ENCODE data around the gene RNF130.

RNF130 gene

GRCh38 chr5:180046656-180047055, 24.9 kb downstream of the RNF130 start:
- Histone ChIP-seq H3K36me3 (ENCODE audit: insufficient read depth) (no peaks in the 10 kb centered on the region), H3K79me2 (ENCODE audit: insufficient read depth, low read depth) (no peaks in the 10 kb centered on the region)

GRCh38 chr5:180045889-180046499, 25.6 kb downstream of the RNF130 start:
- Histone ChIP-seq H3K9ac (no peak overlapping the region), H2AFZ (ENCODE audit: low read depth) (no peak overlapping the region), H3K4me3 (IDR thresholded peaks at IDR 0.05; ENCODE audit: insufficient read depth, low read depth, low read length) (no peak overlapping the region), H3K27me3 (ENCODE audit: insufficient read depth, low read depth) (no peaks in the 10 kb centered on the region), H3K36me3 (ENCODE audit: insufficient read depth) (no peaks in the 10 kb centered on the region), H4K20me1 (ENCODE audit: insufficient read depth) (no peaks in the 10 kb centered on the region), H3K4me2 (no peak overlapping the region), H3K79me2 (ENCODE audit: insufficient read depth, low read depth) (no peaks in the 10 kb centered on the region), H3K27ac (no peak overlapping the region), H3K4me1 (ENCODE audit: low read depth, poor library complexity, severe bottlenecking) (no peaks in the 10 kb centered on the region)
- TF ChIP-seq CTCF (conservative IDR thresholded peaks at IDR 0.05; ENCODE audit: low read depth, low read length), result no peak

More at GRCh38 chr5:180046656-180047055, 24.9 kb downstream of the RNF130 start:
- TF ChIP-seq CTCF (conservative IDR thresholded peaks at IDR 0.05; ENCODE audit: low read depth, low read length), result no peak
- Histone ChIP-seq H3K4me3 (IDR thresholded peaks at IDR 0.05; ENCODE audit: insufficient read depth, low read depth, low read length) (no peak overlapping the region), H4K20me1 (ENCODE audit: insufficient read depth) (no peaks in the 10 kb centered on the region), H3K27ac (no peak overlapping the region), H3K4me1 (ENCODE audit: low read depth, poor library complexity, severe bottlenecking) (no peaks in the 10 kb centered on the region), H3K4me2 (no peak overlapping the region), H3K9ac (no peak overlapping the region), H3K27me3 (ENCODE audit: insufficient read depth, low read depth) (no peaks in the 10 kb centered on the region), H2AFZ (ENCODE audit: low read depth) (no peak overlapping the region)

GRCh38 chr5:180043377-180043776, 28.2 kb downstream of the RNF130 start:
- no peaks in the 10 kb centered on the region for H3K36me3 ChIP-seq (ENCODE audit: insufficient read depth)
- H3K9ac ChIP-seq, result no peak overlapping the region
- H3K27ac ChIP-seq, result no peak overlapping the region
- no peaks in the 10 kb centered on the region for H4K20me1 ChIP-seq (ENCODE audit: insufficient read depth)
- no peak for TF ChIP-seq CTCF (conservative IDR thresholded peaks at IDR 0.05; ENCODE audit: low read depth, low read length)
- H3K27me3 ChIP-seq (ENCODE audit: insufficient read depth, low read depth), result no peaks in the 10 kb centered on the region
- H3K79me2 ChIP-seq (ENCODE audit: insufficient read depth, low read depth), result no peaks in the 10 kb centered on the region
- H3K4me2 ChIP-seq, result no peak overlapping the region
- H3K4me3 ChIP-seq (IDR thresholded peaks at IDR 0.05; ENCODE audit: insufficient read depth, low read depth, low read length), result no peak overlapping the region
- H2AFZ ChIP-seq (ENCODE audit: low read depth), result no peak overlapping the region
- H3K4me1 ChIP-seq (ENCODE audit: low read depth, poor library complexity, severe bottlenecking), result no peaks in the 10 kb centered on the region

- H3K27ac ChIP-seq, result no peak overlapping the region
- H3K4me2 ChIP-seq, result no peak overlapping the region
- H3K4me3 ChIP-seq (IDR thresholded peaks at IDR 0.05; ENCODE audit: insufficient read depth, low read depth, low read length), result no peak overlapping the region
- H3K79me2 ChIP-seq (ENCODE audit: insufficient read depth, low read depth), result no peaks in the 10 kb centered on the region
- no peaks in the 10 kb centered on the region for H3K27me3 ChIP-seq (ENCODE audit: insufficient read depth, low read depth)
- H3K9ac ChIP-seq, result no peak overlapping the region
- H3K36me3 ChIP-seq (ENCODE audit: insufficient read depth), result no peaks in the 10 kb centered on the region
- H2AFZ ChIP-seq (ENCODE audit: low read depth), result no peak overlapping the region
- H4K20me1 ChIP-seq (ENCODE audit: insufficient read depth), result no peaks in the 10 kb centered on the region
- TF ChIP-seq CTCF (conservative IDR thresholded peaks at IDR 0.05; ENCODE audit: low read depth, low read length), result no peak
- H3K4me1 ChIP-seq (ENCODE audit: low read depth, poor library complexity, severe bottlenecking), result no peaks in the 10 kb centered on the region
Observed at GRCh38 chr5:180041301-180042274, 30.0 kb downstream of the RNF130 start.

Measured in KMS-11 (cell line).